CD4-positive, alpha-beta T cell treated with Interleukin-17A for 4 hours (primary cell): ENCODE measurements around the gene ARL3.

Experiments
- DNase-seq: peaks from one replicate; pipeline ENCODE4 v3.0.0-alpha.2; 2020; ENCODE audit warnings: mixed read lengths

Gene ARL3

DNA sequence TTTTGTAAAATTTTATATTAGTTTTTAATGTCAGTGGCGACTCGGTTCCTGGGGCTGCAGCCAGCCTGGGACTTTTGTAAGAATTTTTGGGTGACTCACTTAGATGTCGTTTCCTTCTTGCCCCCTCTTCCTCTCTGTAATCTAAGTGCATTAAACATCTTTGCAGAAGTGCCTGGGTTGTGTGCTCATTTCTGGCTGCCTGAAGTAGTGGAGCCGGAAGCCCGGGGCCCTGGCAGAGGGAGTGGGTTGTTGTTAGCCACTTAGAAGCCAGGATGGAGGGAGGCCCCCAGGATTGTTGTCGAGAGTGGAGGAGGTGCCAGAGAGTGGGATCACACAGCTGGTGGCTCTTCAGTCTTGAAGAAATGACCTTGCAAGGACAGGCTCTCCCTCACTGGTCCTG is 80.9 kb downstream of the ARL3 start:
- DNase-seq: peak; percentile 67

GRCh38 chr10:102632394-102633111 is 81.6 kb downstream of the ARL3 start:
- no peak for DNase-seq

GRCh38 chr10:102631525-102632393 is 82.4 kb downstream of the ARL3 start:
- no peak for DNase-seq

DNA sequence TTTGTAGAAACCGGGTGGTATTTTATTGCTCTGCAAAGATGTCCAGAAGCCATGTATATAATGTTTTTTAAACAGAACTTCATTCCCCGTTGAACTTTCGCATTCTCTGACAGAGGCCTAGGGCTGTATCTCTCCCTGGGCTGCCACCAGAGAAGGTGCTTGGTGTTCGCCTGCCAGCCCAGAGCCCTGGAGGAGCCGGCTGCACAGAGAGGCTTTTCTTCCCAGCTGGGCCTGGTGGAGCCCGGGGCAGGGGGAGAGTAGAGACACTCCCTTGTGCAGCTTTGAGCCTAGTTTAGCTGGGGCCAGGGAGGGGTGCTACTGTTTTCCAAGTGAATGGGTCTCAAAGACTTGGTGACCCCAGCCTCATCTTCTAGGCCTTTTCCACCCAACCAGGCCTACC is 83.5 kb downstream of the ARL3 start:
- no peak for DNase-seq

GRCh38 chr10:102629661-102630614 is 84.3 kb downstream of the ARL3 start:
- DNase-seq: no peak

DNA sequence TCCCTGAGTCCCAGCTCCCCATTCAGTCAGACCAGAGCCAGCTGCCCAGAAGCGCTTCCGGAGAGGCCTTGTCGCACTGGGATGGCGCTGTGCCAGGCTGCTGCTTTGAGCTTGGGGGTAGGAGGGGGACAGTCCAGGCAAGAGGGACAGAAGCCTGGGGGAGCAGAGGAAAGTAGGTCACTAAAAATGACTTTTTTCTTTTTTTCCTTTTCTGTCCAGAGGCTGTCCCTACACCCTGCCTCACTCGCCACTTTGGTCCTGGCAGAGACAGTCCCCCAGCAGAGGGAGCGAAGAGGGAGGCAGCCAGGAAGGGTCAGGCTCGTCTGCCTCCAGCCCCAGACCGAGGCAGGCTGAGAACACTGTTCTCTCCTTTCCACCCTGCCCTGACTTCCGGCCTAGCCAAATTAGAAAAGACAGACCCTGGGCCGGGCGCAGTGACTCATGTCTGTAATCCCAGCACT is 85.7 kb downstream of the ARL3 start:
- DNase-seq: no peak

DNA sequence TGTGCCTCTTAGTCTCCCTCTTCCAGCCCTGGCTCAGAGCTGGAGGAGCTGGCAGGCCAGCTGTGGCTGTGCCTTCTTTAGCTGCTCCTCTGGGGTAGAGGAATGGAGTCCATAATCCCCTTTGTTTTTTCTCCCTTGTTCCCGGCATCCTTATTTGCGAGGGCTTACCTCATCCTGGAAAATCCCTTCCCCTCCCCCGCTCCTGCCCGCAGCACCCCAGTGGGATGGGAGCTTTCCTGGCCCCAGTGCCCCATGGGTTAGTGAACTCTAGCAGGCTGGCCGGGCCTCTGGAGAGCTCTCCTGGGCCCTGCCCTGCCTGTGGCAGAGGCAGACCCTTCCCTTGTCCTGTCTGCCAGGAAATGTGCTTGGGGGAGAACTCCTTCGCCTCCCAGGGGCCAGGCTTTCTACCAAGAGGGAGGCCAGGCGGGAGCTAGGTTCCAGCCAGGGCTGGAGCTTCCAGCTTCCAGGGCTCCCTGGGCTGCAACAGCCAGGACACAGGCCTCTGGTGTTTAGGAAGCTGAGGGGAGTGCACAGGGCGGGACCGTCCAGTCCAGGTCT is 86.4 kb downstream of the ARL3 start:
- DNase-seq: no peak

DNA sequence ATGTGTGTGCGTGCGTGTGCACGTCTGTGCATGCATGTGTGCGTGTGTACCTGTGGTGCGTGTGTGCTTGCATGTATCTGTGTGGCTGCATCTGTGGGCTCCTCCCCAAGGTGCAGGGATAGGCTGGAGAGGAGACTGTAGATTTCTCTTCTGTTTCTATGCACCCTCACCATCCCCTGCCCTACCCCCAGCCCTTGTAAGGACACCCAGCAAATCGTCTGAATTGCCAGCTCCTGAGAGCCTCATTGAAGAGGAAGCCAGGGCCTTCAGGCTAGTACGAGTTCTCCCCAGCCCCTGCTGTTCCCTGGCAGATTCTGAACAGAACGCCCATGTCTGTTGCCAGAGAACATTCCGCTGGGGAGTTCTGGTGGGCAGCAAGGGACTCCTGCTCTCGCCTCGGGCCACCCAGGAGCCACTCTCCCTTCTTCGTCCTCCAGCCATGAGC is 86.9 kb downstream of the ARL3 start:
- DNase-seq: no peak

- DNase-seq: no peak
Observed at GRCh38 chr10:102626026-102626685, 88.0 kb downstream of the ARL3 start.

DNA sequence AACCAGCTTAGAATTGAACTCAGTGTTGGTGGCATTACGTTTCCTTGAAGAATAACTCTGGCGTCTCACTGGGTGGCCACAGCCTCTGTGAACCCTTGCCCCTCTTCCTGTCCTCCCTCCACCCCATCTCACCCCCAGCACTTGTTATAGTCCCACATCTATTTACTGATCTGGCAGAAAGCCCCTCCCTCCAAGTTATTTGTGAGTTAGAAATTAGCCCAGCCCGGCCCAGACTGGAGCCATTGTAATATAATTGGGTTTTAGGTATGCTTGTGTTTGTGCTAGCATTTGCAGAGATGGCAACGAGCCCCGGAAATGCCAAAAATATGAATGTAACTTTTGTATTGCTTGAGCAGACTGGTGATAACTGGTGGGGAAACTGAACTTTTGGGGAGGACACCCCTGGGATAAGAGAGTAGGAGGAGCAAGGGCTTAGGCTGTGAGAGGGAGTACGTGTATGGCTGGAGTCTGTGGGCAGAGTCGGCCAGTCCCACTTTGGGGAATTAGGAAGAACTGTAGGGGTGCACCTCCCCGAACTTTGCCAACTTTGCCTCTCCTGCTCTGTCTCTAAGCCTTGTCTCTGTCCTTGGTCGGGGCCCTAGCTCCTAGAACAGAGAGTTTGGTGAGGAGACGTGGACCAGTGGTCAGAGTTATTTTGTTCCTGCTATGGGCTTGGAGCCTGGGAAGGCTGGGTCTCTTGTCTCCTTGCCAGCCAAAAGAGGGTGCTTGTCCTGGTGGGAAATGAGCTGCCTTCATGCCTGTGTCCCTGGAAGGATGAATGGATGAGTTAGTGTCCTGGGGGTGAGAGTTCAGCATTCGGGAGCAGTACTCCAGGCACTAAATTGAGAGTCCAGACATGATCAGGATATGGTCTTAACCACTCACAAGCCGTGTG is 89.2 kb downstream of the ARL3 start:
- no peak for DNase-seq

GRCh38 chr10:102624094-102624493 is 90.1 kb downstream of the ARL3 start:
- no peak for DNase-seq
